Hepatic stellate cell (primary cell): ENCODE results near the gene CNP.

Source experiments
- DNase-seq: peaks from one replicate; pipeline ENCODE4 v3.0.0; 2011; ENCODE audit warnings: low spot score

The CNP gene

GRCh38 chr17:41972571-41973407, 6.2 kb downstream of the CNP start:
- DNase-seq, result no peak

GRCh38 chr17:41973408-41973811, 6.8 kb downstream of the CNP start:
- DNase-seq, result no peak

- no peak for DNase-seq
These were observed 7.4 kb downstream of the CNP start for GRCh38 chr17:41974031-41974430.

GRCh38 chr17:41974658-41975057, 8.1 kb downstream of the CNP start:
- DNase-seq, result no peak

- DNase-seq, result no peak
These were observed 8.8 kb downstream of the CNP start for GRCh38 chr17:41975099-41976083.

- no peak for DNase-seq
These were observed 9.7 kb downstream of the CNP start for GRCh38 chr17:41976142-41976768.

- DNase-seq, result no peak
These were observed 11.4 kb downstream of the CNP start for GRCh38 chr17:41977991-41978390.

- DNase-seq, result no peak
These were observed 15.6 kb downstream of the CNP start for GRCh38 chr17:41982026-41982760.

- DNase-seq, result no peak
These were observed 17.9 kb downstream of the CNP start for GRCh38 chr17:41984454-41984853.

- DNase-seq, result no peak
These were observed 19.3 kb downstream of the CNP start for GRCh38 chr17:41985919-41986318.

GRCh38 chr17:41986634-41987033, 20.0 kb downstream of the CNP start:
- no peak for DNase-seq

- no peak for DNase-seq
These were observed 21.0 kb downstream of the CNP start for GRCh38 chr17:41987642-41988041.

- no peak for DNase-seq
These were observed 21.8 kb downstream of the CNP start for GRCh38 chr17:41988418-41988817.

GRCh38 chr17:41989702-41990419, 23.3 kb downstream of the CNP start:
- DNase-seq, result no peak

GRCh38 chr17:41992576-41992975, 26.0 kb downstream of the CNP start:
- no peak for DNase-seq

- DNase-seq, result no peak
These were observed 30.2 kb downstream of the CNP start for GRCh38 chr17:41996855-41997164.

GRCh38 chr17:41998497-41998896, 31.9 kb downstream of the CNP start:
- DNase-seq, result no peak

GRCh38 chr17:42000413-42001133, 34.0 kb downstream of the CNP start:
- no peak for DNase-seq

- no peak for DNase-seq
These were observed 35.1 kb downstream of the CNP start for GRCh38 chr17:42001729-42002128.

GRCh38 chr17:42002175-42002791, 35.7 kb downstream of the CNP start:
- no peak for DNase-seq
